Measurements from ENCODE around the gene CYTH4.

GRCh38 chr22:37294747-37295146 is 12.4 kb downstream of the CYTH4 start:
- no peak for TF ChIP-seq TOE1 (CRISPR knock-in tag; IDR thresholded peaks at IDR 0.05)
- TF ChIP-seq TMF1 (CRISPR knock-in tag; IDR thresholded peaks at IDR 0.05; ENCODE audit: low read depth), result no peak
- TF ChIP-seq POLR2A (IDR thresholded peaks at IDR 0.05; ENCODE audit: insufficient read depth in 1 of 2, low read depth in 2 of 2, low read length in 2 of 2), result no peak
- TF ChIP-seq TCF7L2 (IDR thresholded peaks at IDR 0.05; ENCODE audit: low read depth, low read length), result no peak
- TF ChIP-seq SP4 (CRISPR knock-in tag; IDR thresholded peaks at IDR 0.05), result no peak
- TF ChIP-seq ZBTB1 (CRISPR knock-in tag; IDR thresholded peaks at IDR 0.05; ENCODE audit: borderline replicate concordance), result no peak
